Testis (tissue), 2 donors: ENCODE results near the gene MEF2A.

ENCODE experiments used
- CTCF ChIP-seq, 3 experiments: fragments of 450-650 bp in 2 of 3; fragments of 200-600 bp in 1 of 3; sonication (generic) in 1 of 3; IDR thresholded peaks; one replicate each; pipeline ENCODE4 v1.5.1; 2016 to 2019; ENCODE audit warnings: antibody characterized with exemption in 3 of 3, mild to moderate bottlenecking in 2 of 3, moderate library complexity in 1 of 3
- POLR2A ChIP-seq: fragments of 450-650 bp; IDR thresholded peaks from one replicate; pipeline ENCODE4 v1.6.1; 2017; ENCODE audit warnings: antibody characterized with exemption, mild to moderate bottlenecking, moderate library complexity

GRCh38 chr15:99594916-99595315 lies 29.1 kb downstream of the MEF2A start:
- no peak for TF ChIP-seq POLR2A
- TF ChIP-seq CTCF (IDR thresholded peaks at IDR 0.05): no peak
